GM21423 (cell line): ENCODE measurements around the gene PSORS1C1.
"Not testable (repeated sequence)": the region's sequence is repeated elsewhere in the genome, so short reads cannot be mapped to it uniquely, and the experiment has no call there.

Experiments used
- ATAC-seq: cut with Tn5 transposase; IDR thresholded peaks from one replicate; pipeline ENCODE4 v1.9.1; 2021; ENCODE audit warnings: mild to moderate bottlenecking, moderate library complexity; ENCODE audit not compliant: unreplicated experiment

Gene PSORS1C1

GRCh38 chr6:31114541-31114878, at the start of gene PSORS1C1:
Gene PSORS1C1 (plus strand): TSS chr6:31114800. CDS start chr6:31129633, 14,833 bp downstream.
- ATAC-seq: no peak

- no peak for ATAC-seq
These were observed 49.0 kb upstream of the PSORS1C1 start for GRCh38 chr6:31065556-31065955.

- not testable (repeated sequence) for ATAC-seq
These were observed 47.6 kb upstream of the PSORS1C1 start for GRCh38 chr6:31067028-31067427.

GRCh38 chr6:31067891-31068668, 46.5 kb upstream of the PSORS1C1 start:
- ATAC-seq: not testable (repeated sequence)

- ATAC-seq: no peak
These were observed 45.8 kb upstream of the PSORS1C1 start for GRCh38 chr6:31068669-31069340.

GRCh38 chr6:31070711-31071197, 43.8 kb upstream of the PSORS1C1 start:
- ATAC-seq: no peak

- ATAC-seq: no peak
These were observed 40.2 kb upstream of the PSORS1C1 start for GRCh38 chr6:31074401-31074800.

GRCh38 chr6:31075528-31075927, 39.1 kb upstream of the PSORS1C1 start:
- no peak for ATAC-seq

GRCh38 chr6:31076611-31077010, 38.0 kb upstream of the PSORS1C1 start:
- no peak for ATAC-seq

GRCh38 chr6:31079656-31080261, 34.8 kb upstream of the PSORS1C1 start:
- ATAC-seq: no peak

- no peak for ATAC-seq
These were observed 32.7 kb upstream of the PSORS1C1 start for GRCh38 chr6:31081872-31082271.

- no peak for ATAC-seq
These were observed 30.8 kb upstream of the PSORS1C1 start for GRCh38 chr6:31083742-31084354.

GRCh38 chr6:31086788-31087440, 27.7 kb upstream of the PSORS1C1 start:
- no peak for ATAC-seq

GRCh38 chr6:31087494-31088089, 27.0 kb upstream of the PSORS1C1 start:
- peak; percentile 53 for ATAC-seq

GRCh38 chr6:31090275-31090972, 24.2 kb upstream of the PSORS1C1 start:
- ATAC-seq: no peak

- ATAC-seq: no peak
These were observed 23.6 kb upstream of the PSORS1C1 start for GRCh38 chr6:31090973-31091364.

GRCh38 chr6:31091680-31092079, 22.9 kb upstream of the PSORS1C1 start:
- ATAC-seq: no peak

GRCh38 chr6:31092238-31092637, 22.4 kb upstream of the PSORS1C1 start:
- ATAC-seq: no peak

- ATAC-seq: no peak
These were observed 21.7 kb upstream of the PSORS1C1 start for GRCh38 chr6:31092769-31093505.
